Amniotic stem cell (primary cell): Measurements from ENCODE around the gene DCTD.
"Not testable (repeated sequence)": the region's sequence is repeated elsewhere in the genome, so short reads cannot be mapped to it uniquely, and the experiment has no call there.

Experiments used
- DNase-seq: peaks from one replicate; lab custom pipeline; 2025; lab: John Stamatoyannopoulos, UW

The DCTD gene

DNA sequence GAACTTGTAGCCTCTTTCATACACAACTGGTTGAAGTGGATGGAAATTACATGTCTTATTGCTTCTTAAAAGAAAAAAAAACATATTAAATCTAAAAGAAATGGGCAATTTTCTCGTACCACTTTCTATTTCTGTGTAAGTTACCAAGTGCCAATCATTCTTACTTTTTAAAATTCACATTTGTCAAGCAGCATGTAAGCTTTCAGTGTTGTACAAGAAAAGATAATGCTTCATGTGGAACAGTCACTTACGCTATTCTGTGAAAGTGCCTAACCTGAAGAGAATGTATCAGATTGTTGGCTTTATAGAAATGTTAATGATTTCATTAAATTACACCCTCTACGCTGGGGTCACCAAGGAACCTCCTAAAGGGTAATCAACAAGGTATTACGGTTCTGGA, 4.4 kb upstream of the DCTD start:
- DNase-seq, result no peak

DNA sequence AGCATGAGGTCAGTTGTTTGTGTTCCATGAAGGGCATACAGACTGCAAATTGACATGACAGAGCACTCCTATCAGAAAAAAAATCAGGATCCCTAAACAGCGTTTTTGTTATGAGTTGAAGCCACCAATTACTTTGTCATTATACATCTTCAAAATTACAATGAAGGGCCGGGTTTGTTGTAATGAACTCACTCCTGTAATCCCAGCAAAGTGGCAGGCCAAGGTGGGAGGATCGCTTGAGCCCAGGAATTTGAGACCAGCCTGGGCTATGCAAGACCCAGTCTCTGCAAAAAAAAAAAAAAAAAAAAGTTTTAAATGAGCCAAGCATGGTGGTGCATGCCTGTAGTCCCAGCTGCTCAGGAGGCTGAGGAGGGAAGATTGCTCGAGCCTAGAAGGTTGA, 3.5 kb upstream of the DCTD start:
- no peak for DNase-seq

GRCh38 chr4:182918791-182919302, 1.7 kb upstream of the DCTD start:
- DNase-seq, result no peak

GRCh38 chr4:182918044-182918607, 940 bp upstream of the DCTD start:
- DNase-seq, result no peak

GRCh38 chr4:182916483-182917181, 554 bp downstream of the DCTD start:
- peak; percentile 39 for DNase-seq

DNA sequence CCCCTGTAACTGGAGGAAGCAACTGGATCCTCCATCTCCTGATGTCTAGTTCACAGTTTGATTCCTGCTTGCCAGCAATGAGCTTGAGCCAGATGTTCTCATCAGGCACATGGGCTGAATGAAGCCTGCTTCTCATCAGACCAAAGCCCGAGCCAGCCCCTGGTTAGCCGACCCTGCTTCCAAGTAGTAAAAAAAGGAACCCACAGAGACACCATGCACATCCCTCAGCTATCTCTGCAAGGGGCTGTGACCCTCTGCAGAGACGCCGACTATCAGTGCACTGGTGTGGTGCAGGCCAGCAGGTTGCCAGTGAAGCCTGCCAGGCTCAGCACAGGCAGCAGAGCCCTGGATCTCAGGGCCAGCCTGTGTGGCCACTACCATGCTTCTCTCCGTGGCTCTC, 2.8 kb downstream of the DCTD start:
- no peak for DNase-seq

GRCh38 chr4:182913621-182914020, 3.6 kb downstream of the DCTD start:
- no peak for DNase-seq

DNA sequence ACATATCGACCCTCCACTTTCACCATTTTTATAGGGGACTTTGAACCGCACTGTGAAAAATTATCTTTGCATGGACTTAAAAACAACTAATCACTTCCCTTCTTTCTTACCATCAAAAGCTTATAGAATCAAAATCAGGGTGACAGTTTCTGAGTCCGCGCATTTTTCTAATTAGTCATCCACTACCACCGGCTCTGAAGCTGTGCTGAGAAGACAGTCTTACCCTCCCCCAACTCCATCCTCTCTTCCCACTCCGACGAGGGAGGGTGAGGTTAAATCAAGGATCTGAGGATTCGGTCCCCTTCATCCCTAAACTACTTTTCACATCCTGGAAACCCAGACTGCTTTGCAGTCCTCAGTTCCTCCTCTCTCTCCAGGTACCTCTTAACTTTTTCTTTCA, 4.2 kb downstream of the DCTD start:
- DNase-seq, result no peak

- no peak for DNase-seq
Observed at GRCh38 chr4:182908124-182908523, 9.1 kb downstream of the DCTD start.

- DNase-seq, result no peak
Observed at GRCh38 chr4:182907396-182907795, 9.8 kb downstream of the DCTD start.

- DNase-seq, result no peak
Observed at GRCh38 chr4:182906786-182907185, 10.4 kb downstream of the DCTD start.

GRCh38 chr4:182905038-182905437, 12.1 kb downstream of the DCTD start:
- no peak for DNase-seq

- DNase-seq, result no peak
Observed at GRCh38 chr4:182904211-182904761, 12.9 kb downstream of the DCTD start.

GRCh38 chr4:182903013-182903412, 14.2 kb downstream of the DCTD start:
- no peak for DNase-seq

DNA sequence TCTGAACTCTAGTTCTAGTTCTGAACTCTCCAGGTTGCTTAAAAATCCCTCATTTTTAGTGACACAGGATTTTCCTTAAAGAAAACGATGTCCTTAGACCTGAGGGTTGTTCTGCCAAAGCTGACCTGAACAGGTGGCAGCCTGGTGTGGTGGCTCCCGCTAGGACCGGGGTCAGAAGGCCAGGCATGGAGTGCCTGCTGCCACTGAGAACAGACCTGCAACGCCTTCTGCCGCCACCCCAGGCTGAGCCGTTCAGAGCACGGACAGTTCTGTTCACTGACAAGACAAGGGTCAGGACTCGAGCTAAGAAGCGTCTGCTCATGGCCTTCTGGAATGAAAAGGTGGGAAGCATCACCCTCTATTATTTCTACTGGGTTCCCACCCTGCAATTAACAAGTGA, 15.8 kb downstream of the DCTD start:
- no peak for DNase-seq

GRCh38 chr4:182900021-182900420, 17.2 kb downstream of the DCTD start:
- DNase-seq, result not testable (repeated sequence)

GRCh38 chr4:182898479-182898799, 18.7 kb downstream of the DCTD start:
- DNase-seq, result no peak

- DNase-seq, result no peak
Observed at GRCh38 chr4:182897601-182898478, 19.3 kb downstream of the DCTD start.

- DNase-seq, result no peak
Observed at GRCh38 chr4:182896421-182896820, 20.8 kb downstream of the DCTD start.

DNA sequence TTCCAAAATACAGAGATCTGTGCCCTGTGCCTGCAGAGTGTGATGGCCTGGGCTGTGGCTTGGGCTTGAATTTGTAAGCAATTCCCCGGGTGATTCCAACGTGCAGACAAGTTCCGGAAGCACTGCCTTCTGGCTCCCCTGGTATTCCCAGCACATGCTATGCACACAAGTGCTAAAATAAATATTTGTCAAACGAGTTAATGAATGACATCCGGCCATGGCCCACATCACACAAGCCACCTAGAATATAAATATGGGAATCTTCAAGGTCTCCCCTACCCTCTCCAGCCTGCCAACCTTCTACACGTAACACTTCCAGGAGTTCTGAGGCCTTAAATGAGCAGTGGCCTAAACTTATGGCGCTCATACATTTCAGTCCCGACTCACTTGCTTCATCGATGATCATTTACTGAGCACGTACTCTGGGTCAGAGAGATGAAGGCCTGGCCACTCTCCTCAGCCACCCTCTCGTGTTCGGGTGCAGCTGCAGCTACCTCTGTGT, 21.3 kb downstream of the DCTD start:
- DNase-seq, result no peak

GRCh38 chr4:182894681-182895275, 22.4 kb downstream of the DCTD start:
- DNase-seq, result no peak

DNA sequence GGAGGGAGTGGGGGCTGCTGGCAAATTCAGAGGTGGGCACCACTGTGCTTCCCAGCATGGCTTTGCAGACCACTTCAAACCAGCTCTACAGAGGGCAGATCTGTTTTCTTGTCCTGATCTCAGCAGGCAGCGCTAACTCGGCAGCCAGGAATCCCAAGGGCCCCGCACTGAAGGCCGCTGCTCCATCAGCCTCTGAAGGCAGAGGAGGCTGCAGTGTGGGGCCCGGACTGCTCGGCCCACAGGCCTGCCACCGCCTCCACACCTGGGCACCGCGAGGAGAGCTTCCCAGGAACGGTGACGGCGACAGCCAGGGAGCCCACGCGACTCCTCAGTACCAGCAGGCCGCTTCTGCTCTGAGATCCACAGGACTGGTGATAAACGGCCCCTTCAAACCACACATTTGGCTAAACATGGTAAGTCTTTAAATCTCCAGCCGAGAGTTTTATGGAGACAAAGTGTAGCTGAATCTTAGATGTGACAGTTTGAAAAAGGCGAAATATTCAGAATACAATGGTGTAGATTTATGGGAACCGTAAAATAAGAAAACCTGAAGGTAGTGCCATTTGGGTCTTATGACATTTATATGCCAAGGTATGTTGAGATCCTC, 23.6 kb downstream of the DCTD start:
- DNase-seq, result no peak
